Gastroesophageal sphincter (tissue), 3 donors: ENCODE measurements around the gene PUSL1.

Experiments used
- EP300 ChIP-seq: sonication (generic); formaldehyde crosslinking; IDR thresholded peaks from one replicate; pipeline ENCODE4 v1.6.1; 2017; ENCODE audit warnings: antibody characterized with exemption, mild to moderate bottlenecking
- POLR2A ChIP-seq, 2 donors: fragments of 450-650 bp; IDR thresholded peaks; one replicate each; pipeline ENCODE4 v1.6.1; 2017; ENCODE audit warnings: antibody characterized with exemption in 2 of 2, mild to moderate bottlenecking in 2 of 2, moderate library complexity in 1 of 2
- POLR2AphosphoS5 ChIP-seq: sonication (generic); formaldehyde crosslinking; IDR thresholded peaks from one replicate; pipeline ENCODE4 v1.6.1; 2017; ENCODE audit warnings: antibody characterized with exemption
- TF ChIP-seq, protein P1 (sequence below), 4 experiments: fragments of 200-600 bp in 2 of 4; fragments of 450-650 bp in 2 of 4; sonication (generic) in 1 of 4; IDR thresholded peaks; one replicate each; pipeline ENCODE4 v1.5.1; 2017 to 2019; ENCODE audit warnings: antibody characterized with exemption in 4 of 4, mild to moderate bottlenecking in 2 of 4, moderate library complexity in 2 of 4

GRCh38 chr1:1326075-1326605 is 17.7 kb downstream of the PUSL1 start:
- TF ChIP-seq EP300 (no peak), POLR2A (IDR thresholded peaks at IDR 0.05) (no peak), POLR2AphosphoS5 (no peak)
- TF ChIP-seq, protein P1, sequence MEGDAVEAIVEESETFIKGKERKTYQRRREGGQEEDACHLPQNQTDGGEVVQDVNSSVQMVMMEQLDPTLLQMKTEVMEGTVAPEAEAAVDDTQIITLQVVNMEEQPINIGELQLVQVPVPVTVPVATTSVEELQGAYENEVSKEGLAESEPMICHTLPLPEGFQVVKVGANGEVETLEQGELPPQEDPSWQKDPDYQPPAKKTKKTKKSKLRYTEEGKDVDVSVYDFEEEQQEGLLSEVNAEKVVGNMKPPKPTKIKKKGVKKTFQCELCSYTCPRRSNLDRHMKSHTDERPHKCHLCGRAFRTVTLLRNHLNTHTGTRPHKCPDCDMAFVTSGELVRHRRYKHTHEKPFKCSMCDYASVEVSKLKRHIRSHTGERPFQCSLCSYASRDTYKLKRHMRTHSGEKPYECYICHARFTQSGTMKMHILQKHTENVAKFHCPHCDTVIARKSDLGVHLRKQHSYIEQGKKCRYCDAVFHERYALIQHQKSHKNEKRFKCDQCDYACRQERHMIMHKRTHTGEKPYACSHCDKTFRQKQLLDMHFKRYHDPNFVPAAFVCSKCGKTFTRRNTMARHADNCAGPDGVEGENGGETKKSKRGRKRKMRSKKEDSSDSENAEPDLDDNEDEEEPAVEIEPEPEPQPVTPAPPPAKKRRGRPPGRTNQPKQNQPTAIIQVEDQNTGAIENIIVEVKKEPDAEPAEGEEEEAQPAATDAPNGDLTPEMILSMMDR (IDR thresholded peaks at IDR 0.05): no peak
